GM12878 (cell line): ENCODE data around the gene UBASH3B. TPM values are rescaled to one million over a fixed set of nuclear protein-coding genes. Genes with fewer than 3 reads are reported as not detected.

ENCODE experiments used
- ATAC-seq: fragments of 200-7000 bp; cut with Tn5 transposase; 3 replicates; pipeline ENCODE4 v1.9.1; 2020; ENCODE audit warnings: mild to moderate bottlenecking, moderate library complexity
- BruUV-seq: library from RNA; stranded (reverse); fragments of 400-500 nt; replicated peaks from 2 replicates; lab custom pipeline; 2021; lab: Mats Ljungman, UMichigan
- CTCF ChIA-PET: fragments of 300-600 bp; sonication (Branson Sonifier 250); formaldehyde crosslinking; extraction: SDS; loops from one replicate; lab custom pipeline; 2021; ENCODE audit warnings: inconsistent platforms; lab: Yijun Ruan, JAX
- POLR2A ChIA-PET: fragments of 350-600 bp; formaldehyde crosslinking; extraction: SDS; loops from one replicate; lab custom pipeline; 2021; ENCODE audit warnings: inconsistent platforms; lab: Charles Lee
- RAD21 ChIA-PET: fragments of 300-600 bp; sonication (Branson Sonifier 250); formaldehyde crosslinking; loops from one replicate; lab custom pipeline; 2023; ENCODE audit warnings: antibody characterized with exemption; ENCODE audit not compliant: unreplicated experiment; lab: Charles Lee
- SMC1A ChIA-PET: fragments of 300-600 bp; sonication (Branson Sonifier 250); formaldehyde crosslinking; loops from one replicate; lab custom pipeline; 2023; ENCODE audit not compliant: unreplicated experiment, uncharacterized antibody; lab: Charles Lee
- DNase-seq: peaks from one replicate; pipeline ENCODE4 v3.0.0-alpha.2; 2011; ENCODE audit warnings: low read depth, low spot score
- FAIRE-seq: peaks from 3 replicates; lab custom pipeline; 2011; peaks lifted over from hg19 to GRCh38; lab: Jason Lieb, UNC
- H2AFZ ChIP-seq: 2 replicates; pipeline ENCODE4 v1.6.0; 2011; ENCODE audit warnings: low read depth, low read length, control low read depth; ENCODE audit not compliant: control insufficient read depth
- H3K27ac ChIP-seq: 2 replicates; pipeline ENCODE4 v1.5.1; 2011; ENCODE audit warnings: control low read depth; ENCODE audit not compliant: control insufficient read depth, insufficient read depth
- H3K27me3 ChIP-seq, 2 experiments: replicated peaks in 1 of 2; 2 replicates each; pipeline versions ENCODE4 v1.6.0 to v1.6.1; 2011; ENCODE audit warnings: low read length in 1 of 2; ENCODE audit not compliant: control insufficient read depth in 2 of 2, insufficient read depth in 2 of 2
- H3K36me3 ChIP-seq, 2 experiments: 2 replicates each; pipeline ENCODE4 v1.5.1; 2011; ENCODE audit warnings: low read length in 1 of 2; ENCODE audit not compliant: control insufficient read depth in 2 of 2, insufficient read depth in 2 of 2
- H3K4me1 ChIP-seq: 2 replicates; pipeline ENCODE4 v1.6.1; 2011; ENCODE audit warnings: mild to moderate bottlenecking, low read length, moderate library complexity, mixed read lengths; ENCODE audit not compliant: control insufficient read depth, insufficient read depth
- H3K4me2 ChIP-seq: 2 replicates; pipeline ENCODE4 v1.6.0; 2011; ENCODE audit warnings: control low read depth; ENCODE audit not compliant: control insufficient read depth, insufficient read depth
- H3K4me3 ChIP-seq: fragments of 200-600 bp; sonication (generic); 2 replicates; pipeline ENCODE4 v1.5.1; 2016
- H3K79me2 ChIP-seq: 2 replicates; pipeline ENCODE4 v1.6.0; 2011; ENCODE audit warnings: low read length; ENCODE audit not compliant: control insufficient read depth, insufficient read depth
- H3K9ac ChIP-seq: 2 replicates; pipeline ENCODE4 v1.8.0; 2011; ENCODE audit warnings: low read length, control low read depth, mixed read lengths; ENCODE audit not compliant: control insufficient read depth, insufficient read depth
- H3K9me3 ChIP-seq: replicated peaks from 3 replicates; pipeline ENCODE4 v1.5.1; 2011; ENCODE audit warnings: mild to moderate bottlenecking, low read length; ENCODE audit not compliant: control insufficient read depth, insufficient read depth
- H4K20me1 ChIP-seq: 2 replicates; pipeline ENCODE4 v1.6.0; 2011; ENCODE audit not compliant: control insufficient read depth, insufficient read depth
- BHLHE40 ChIP-seq, 2 experiments: fragments of 450-650 bp in 1 of 2; IDR thresholded peaks; 2 replicates each; pipeline ENCODE4 v1.6.1; 2011 to 2017; ENCODE audit warnings: low read depth in 2 of 2, borderline replicate concordance in 1 of 2, improper control_type of control experiment in 1 of 2, low read length in 1 of 2, mild to moderate bottlenecking in 1 of 2
- CBFB ChIP-seq: IDR thresholded peaks from 2 replicates; pipeline ENCODE4 v1.6.1; 2016; ENCODE audit warnings: antibody characterized with exemption, low read depth
- CBX5 ChIP-seq: sonication (generic); IDR thresholded peaks from 2 replicates; pipeline ENCODE4 v1.6.1; 2016; ENCODE audit warnings: low read depth, moderate library complexity, mild to moderate bottlenecking, inconsistent platforms
- KAT2A ChIP-seq: conservative IDR thresholded peaks from 2 replicates; pipeline ENCODE4 v1.6.1; 2011; ENCODE audit warnings: low read depth, low read length; ENCODE audit not compliant: control insufficient read depth
- KDM1A ChIP-seq: fragments of 200-600 bp; sonication (generic); IDR thresholded peaks from 2 replicates; pipeline ENCODE4 v1.6.1; 2016; ENCODE audit warnings: borderline replicate concordance
- NR2C2 ChIP-seq: IDR thresholded peaks from 2 replicates; pipeline ENCODE4 v1.6.1; 2011; ENCODE audit warnings: borderline replicate concordance, low read depth; ENCODE audit not compliant: control insufficient read depth, insufficient read length
- PAX8 ChIP-seq: fragments of 450-650 bp; IDR thresholded peaks from 2 replicates; pipeline ENCODE4 v1.6.1; 2017; ENCODE audit warnings: mild to moderate bottlenecking, moderate library complexity
- POU2F2 ChIP-seq: IDR thresholded peaks from 3 replicates; pipeline ENCODE4 v1.6.1; 2011; ENCODE audit warnings: low read depth, mild to moderate bottlenecking, low read length, borderline replicate concordance
- RB1 ChIP-seq: fragments of 450-650 bp; formaldehyde crosslinking; IDR thresholded peaks from 2 replicates; pipeline ENCODE4 v1.6.1; 2017; ENCODE audit warnings: mild to moderate bottlenecking, borderline replicate concordance
- WGBS: methylation state at CpG from one replicate; pipeline ENCODE4 v1.1.6; 2016; ENCODE audit warnings: low lambda C conversion rate; ENCODE audit not compliant: insufficient replicate concordance, insufficient coverage; ENCODE audit errors: missing lambda C conversion rate; 5-methylcytosine and 5-hydroxymethylcytosine counted together
- in situ Hi-C: fragments of 300-500 bp; cut with MboI; formaldehyde crosslinking; loops from 9 replicates; pipeline ENCODE4 v1.14.3; 2018; ENCODE audit warnings: mixed read lengths
- intact Hi-C: fragments of 100-400 bp; cut with micrococcal nuclease; formaldehyde crosslinking; loops from one replicate; pipeline ENCODE4 v1.14.2; 2022; ENCODE audit not compliant: unreplicated experiment
- polyA plus RNA-seq, 11 experiments: library from polyadenylated mRNA; depleted of rRNA in 4 of 11; unstranded in 6 of 11; stranded (reverse) in 5 of 11; fragments of >200 nt; fragmentation: Nextera tagmentation in 4 of 11; fragmentation: Illumina TruSeq in 1 of 11; extraction: Ambion mirVana in 4 of 11; extraction: Trizol in 1 of 11; gene quantifications; 1 replicate in 1 of 11; 2 replicates in 10 of 11; pipeline versions ENCODE4 v1.2.1 to v1.2.3, GENCODE V29; 2011 to 2016; ENCODE audit warnings: inconsistent platforms in 2 of 11, missing spikeins in 2 of 11, low read depth in 1 of 11
- total RNA-seq, 4 experiments: library from RNA; depleted of rRNA in 3 of 4; stranded (reverse); fragments of >200 nt in 3 of 4; fragmentation: Illumina TruSeq in 1 of 4; extraction: Trizol in 1 of 4; gene quantifications; 2 replicates each; pipeline versions ENCODE4 v1.2.1 to v1.2.3, GENCODE V29; 2013 to 2021
- TF ChIP-seq, protein P1 (sequence below): IDR thresholded peaks from 2 replicates; pipeline ENCODE4 v1.6.1; 2011; ENCODE audit warnings: borderline replicate concordance, low read depth, mild to moderate bottlenecking, moderate library complexity, low read length; ENCODE audit not compliant: insufficient read depth, poor library complexity, severe bottlenecking
- TF ChIP-seq, protein P2 (sequence below): fragments of 450-650 bp; formaldehyde crosslinking; IDR thresholded peaks from 2 replicates; pipeline ENCODE4 v1.4.0; 2022; ENCODE audit warnings: mild to moderate bottlenecking, moderate library complexity

The UBASH3B gene
- total and polyA plus RNA-seq, 10 of the 15 experiments (the other 5 are each of a cell fraction or from before 2014, with no cell fraction given): 0.18 to 3.3 (median 0.57) TPM

DNA sequence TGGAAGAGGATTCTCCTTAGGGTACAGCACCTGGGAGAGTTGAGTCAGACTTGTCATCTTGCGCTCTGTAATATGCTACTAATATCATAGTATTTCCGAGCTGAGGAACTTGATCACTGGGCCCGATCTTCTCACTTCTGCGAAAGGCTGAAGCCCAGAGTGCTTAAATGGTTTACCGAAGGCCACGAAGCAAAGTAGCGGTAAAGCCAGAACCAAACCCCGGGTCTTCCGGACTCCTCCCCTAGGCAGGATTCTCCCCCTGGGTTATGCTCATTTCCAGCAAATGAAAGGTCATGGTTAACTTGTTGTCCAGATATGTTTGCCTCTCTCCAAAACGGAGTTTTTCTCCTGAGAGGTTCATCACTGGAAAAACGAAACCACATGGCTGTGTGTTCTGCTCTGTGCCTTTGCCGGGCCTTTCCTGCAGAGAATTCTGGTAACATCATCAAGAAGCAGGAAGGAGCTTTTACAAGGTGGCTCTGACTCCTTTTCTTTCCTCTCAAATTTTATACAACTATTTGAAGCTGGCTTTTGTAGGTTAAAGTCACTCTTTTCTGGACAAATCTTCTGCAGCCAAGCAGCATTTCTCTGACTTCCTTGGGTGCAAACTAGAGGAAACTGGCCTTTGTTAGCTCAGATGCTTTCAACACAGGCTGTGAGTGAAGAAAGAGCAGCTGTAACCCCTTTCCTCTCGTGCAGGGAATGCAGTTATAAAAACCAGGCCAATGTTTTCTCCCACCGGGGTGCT lies 35.5 kb downstream of the UBASH3B start:
- no peak overlapping the region for H3K4me3 ChIP-seq
- no peak for DNase-seq
- TF ChIP-seq PAX8 (no peak), NR2C2 (no peak), BHLHE40 (IDR thresholded peaks at IDR 0.05; ENCODE audit: borderline replicate concordance in 1 of 2, low read depth in 2 of 2, low read length in 1 of 2) (no peak), KAT2A (no peak), KDM1A (no peak)
- no peaks in the 10 kb centered on the region for H4K20me1 ChIP-seq
- H3K4me2 ChIP-seq: no peak overlapping the region; the same call in 1 of the 2 replicates
- no peak overlapping the region for H2AFZ ChIP-seq
- no peak for ATAC-seq
- intact Hi-C loops: no loop called here
- no peaks in the 10 kb centered on the region for H3K36me3 ChIP-seq
- FAIRE-seq: no peak
- H3K79me2 ChIP-seq: no peaks in the 10 kb centered on the region
- in situ Hi-C loops: no loop called here
- H3K27me3 ChIP-seq: peaks cover under 1 to 1% of the 10 kb centered on the region in 2 experiments; a peak in 2 of 4 replicates
- H3K4me1 ChIP-seq: no peaks in the 10 kb centered on the region
- CTCF ChIA-PET: interaction anchor here (1.2 to 2.2 kb wide), 2 partner anchors 35 to 64 kb away, joined by 3 to 10 read pairs; no protein-coding TSS in a partner anchor
- no peak overlapping the region for H3K9ac ChIP-seq
- no TSS peak for BruUV-seq
- no peak overlapping the region for H3K27ac ChIP-seq
- RAD21 ChIA-PET: no interaction called here
- POLR2A ChIA-PET: no interaction called here
- H3K9me3 ChIP-seq: no peaks in the 10 kb centered on the region
- WGBS: 38% methylated on average over 14 of the region's 14 CpGs
- SMC1A ChIA-PET: no interaction called here

DNA sequence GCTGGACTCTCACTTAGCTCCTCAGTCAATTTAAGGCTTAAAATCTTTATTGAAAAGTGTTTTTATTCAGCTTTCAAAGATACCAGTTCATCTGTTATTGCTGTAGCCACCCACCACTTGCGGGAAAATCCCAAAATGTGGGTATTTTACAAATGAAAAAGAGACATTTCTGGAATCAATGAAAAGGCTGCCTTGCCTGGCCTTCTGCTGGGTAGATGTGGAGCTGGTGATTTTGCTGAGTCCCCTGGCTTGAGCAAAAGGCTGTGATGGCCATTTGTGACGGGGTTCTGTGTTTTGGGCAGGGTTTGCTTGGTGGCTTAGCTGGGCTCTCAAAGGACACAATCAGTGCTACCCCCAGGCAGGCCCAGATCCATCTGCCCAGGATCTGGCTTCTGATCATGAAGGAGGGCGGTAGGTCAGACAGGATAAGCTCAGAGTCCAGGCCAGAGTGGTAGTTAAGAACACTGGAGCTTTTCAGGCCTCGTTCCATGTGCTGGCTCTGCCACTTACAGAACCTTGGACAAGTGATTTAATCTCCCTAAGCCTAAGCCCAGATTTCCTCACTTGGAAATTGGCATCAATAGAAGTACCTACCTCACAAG lies 36.1 kb downstream of the UBASH3B start:
- Histone ChIP-seq H4K20me1 (no peaks in the 10 kb centered on the region), H3K36me3 (no peaks in the 10 kb centered on the region), H2AFZ (no peak overlapping the region), H3K4me2 (no peak overlapping the region), H3K9me3 (no peaks in the 10 kb centered on the region), H3K79me2 (no peaks in the 10 kb centered on the region), H3K9ac (no peak overlapping the region), H3K4me1 (peaks cover 3% of the 10 kb centered on the region; the same call in 1 of the 2 replicates), H3K4me3 (no peak overlapping the region), H3K27ac (no peak overlapping the region), H3K27me3 (peaks cover 0 to 1% of the 10 kb centered on the region in 2 experiments; a peak in 2 of 4 replicates)
- CTCF ChIA-PET: interaction anchor here (1.2 to 2.2 kb wide), 2 partner anchors 35 to 63 kb away, joined by 3 to 10 read pairs; no protein-coding TSS in a partner anchor
- ATAC-seq: no peak
- WGBS: 58% methylated on average over 4 of the region's 4 CpGs
- RAD21 ChIA-PET: no interaction called here
- intact Hi-C loops (no loop called here), in situ Hi-C loops (no loop called here)
- DNase-seq: no peak
- POLR2A ChIA-PET: no interaction called here
- SMC1A ChIA-PET: no interaction called here
- no TSS peak for BruUV-seq
- FAIRE-seq: no peak
- TF ChIP-seq POU2F2: no peak
- TF ChIP-seq, protein P1, sequence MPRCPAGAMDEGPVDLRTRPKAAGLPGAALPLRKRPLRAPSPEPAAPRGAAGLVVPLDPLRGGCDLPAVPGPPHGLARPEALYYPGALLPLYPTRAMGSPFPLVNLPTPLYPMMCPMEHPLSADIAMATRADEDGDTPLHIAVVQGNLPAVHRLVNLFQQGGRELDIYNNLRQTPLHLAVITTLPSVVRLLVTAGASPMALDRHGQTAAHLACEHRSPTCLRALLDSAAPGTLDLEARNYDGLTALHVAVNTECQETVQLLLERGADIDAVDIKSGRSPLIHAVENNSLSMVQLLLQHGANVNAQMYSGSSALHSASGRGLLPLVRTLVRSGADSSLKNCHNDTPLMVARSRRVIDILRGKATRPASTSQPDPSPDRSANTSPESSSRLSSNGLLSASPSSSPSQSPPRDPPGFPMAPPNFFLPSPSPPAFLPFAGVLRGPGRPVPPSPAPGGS: no peak
- no peak for TF ChIP-seq CBX5
- TF ChIP-seq CBFB: no peak
- TF ChIP-seq, protein P2, sequence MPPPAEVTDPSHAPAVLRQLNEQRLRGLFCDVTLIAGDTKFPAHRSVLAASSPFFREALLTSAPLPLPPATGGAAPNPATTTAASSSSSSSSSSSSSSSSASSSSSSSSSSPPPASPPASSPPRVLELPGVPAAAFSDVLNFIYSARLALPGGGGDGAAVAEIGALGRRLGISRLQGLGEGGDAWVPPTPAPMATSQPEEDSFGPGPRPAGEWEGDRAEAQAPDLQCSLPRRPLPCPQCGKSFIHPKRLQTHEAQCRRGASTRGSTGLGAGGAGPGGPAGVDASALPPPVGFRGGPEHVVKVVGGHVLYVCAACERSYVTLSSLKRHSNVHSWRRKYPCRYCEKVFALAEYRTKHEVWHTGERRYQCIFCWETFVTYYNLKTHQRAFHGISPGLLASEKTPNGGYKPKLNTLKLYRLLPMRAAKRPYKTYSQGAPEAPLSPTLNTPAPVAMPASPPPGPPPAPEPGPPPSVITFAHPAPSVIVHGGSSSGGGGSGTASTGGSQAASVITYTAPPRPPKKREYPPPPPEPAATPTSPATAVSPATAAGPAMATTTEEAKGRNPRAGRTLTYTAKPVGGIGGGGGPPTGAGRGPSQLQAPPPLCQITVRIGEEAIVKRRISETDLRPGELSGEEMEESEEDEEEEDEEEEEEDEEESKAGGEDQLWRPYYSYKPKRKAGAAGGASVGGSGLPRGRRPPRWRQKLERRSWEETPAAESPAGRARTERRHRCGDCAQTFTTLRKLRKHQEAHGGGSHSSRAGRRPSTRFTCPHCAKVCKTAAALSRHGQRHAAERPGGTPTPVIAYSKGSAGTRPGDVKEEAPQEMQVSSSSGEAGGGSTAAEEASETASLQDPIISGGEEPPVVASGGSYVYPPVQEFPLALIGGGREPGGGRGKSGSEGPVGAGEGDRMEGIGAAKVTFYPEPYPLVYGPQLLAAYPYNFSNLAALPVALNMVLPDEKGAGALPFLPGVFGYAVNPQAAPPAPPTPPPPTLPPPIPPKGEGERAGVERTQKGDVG (CRISPR knock-in tag): no peak
- TF ChIP-seq RB1: no peak
